Heart left ventricle (tissue), 16 donors: ENCODE measurements around the gene SFRP4. TPM values are rescaled to one million over a fixed set of nuclear protein-coding genes. Genes with fewer than 3 reads are reported as not detected.

ENCODE experiments used
- ATAC-seq, 4 donors: fragments of 200-7000 bp; cut with Tn5 transposase; one replicate each; pipeline ENCODE4 v1.9.1; 2020 to 2022; ENCODE audit warnings: moderate library complexity in 4 of 4, mild to moderate bottlenecking in 3 of 4, moderate number of reproducible peaks in 1 of 4
- DNase-seq, 5 donors: peaks; one replicate each; pipeline ENCODE4 v3.0.0-alpha.2; 2020
- H3K27ac ChIP-seq, 12 donors: fragments of 200-600 bp; sonication (generic) in 4 of 12; one replicate each; pipeline versions ENCODE4 v1.5.0 to v1.8.0; 2016 to 2022; ENCODE audit warnings: mild to moderate bottlenecking in 2 of 12
- H3K27me3 ChIP-seq, 9 donors: fragments of 200-600 bp; sonication (generic) in 2 of 9; one replicate each; pipeline versions ENCODE4 v1.5.1 to v1.8.0; 2016 to 2022; ENCODE audit warnings: mild to moderate bottlenecking in 3 of 9
- H3K36me3 ChIP-seq, 9 donors: fragments of 200-600 bp; sonication (generic) in 2 of 9; one replicate each; pipeline versions ENCODE4 v1.5.0 to v1.8.0; 2018 to 2022; ENCODE audit warnings: mild to moderate bottlenecking in 2 of 9
- H3K4me1 ChIP-seq, 12 donors: fragments of 200-600 bp; sonication (generic) in 4 of 12; one replicate each; pipeline versions ENCODE4 v1.5.0 to v1.8.0; 2016 to 2022; ENCODE audit warnings: mild to moderate bottlenecking in 3 of 12
- H3K4me3 ChIP-seq, 12 donors: fragments of 200-600 bp; sonication (generic) in 4 of 12; one replicate each; pipeline versions ENCODE4 v1.5.0 to v1.8.0; 2017 to 2022; ENCODE audit warnings: mild to moderate bottlenecking in 9 of 12, moderate library complexity in 4 of 12
- H3K9me3 ChIP-seq, 12 donors: fragments of 200-600 bp; sonication (generic) in 4 of 12; one replicate each; pipeline versions ENCODE4 v1.5.0 to v1.8.0; 2016 to 2022; ENCODE audit warnings: mild to moderate bottlenecking in 1 of 12
- POLR2A ChIP-seq, 2 donors: fragments of 450-650 bp; IDR thresholded peaks; one replicate each; pipeline ENCODE4 v1.6.1; 2017; ENCODE audit warnings: antibody characterized with exemption in 2 of 2, mild to moderate bottlenecking in 2 of 2, moderate library complexity in 2 of 2
- WGBS, 4 donors: extraction: QIAGEN DNeasy Blood & Tissue Kit in 2 of 4; methylation state at CpG; one replicate each; pipeline versions ENCODE4 v1.1.5 to v1.1.7; 2013 to 2018; 5-methylcytosine and 5-hydroxymethylcytosine counted together
- intact Hi-C, 10 donors: fragments of 100-400 bp; cut with DNase I; formaldehyde crosslinking; loops; one replicate each; pipeline versions ENCODE4 v1.11.1 to v1.14.2; 2022
- polyA plus RNA-seq, 2 donors: library from polyadenylated mRNA; stranded (reverse); fragments of 200-250 nt; gene quantifications; one replicate each; pipeline ENCODE4 v1.2.3, GENCODE V29; 2013
- total RNA-seq, 9 donors: library from RNA; depleted of rRNA in 2 of 9; stranded (reverse); fragments of >200 nt in 2 of 9; fragmentation: NEBNext Ultra II Directional in 3 of 9; extraction: Animal tissue kit (Norgen Biotek cat#: 25700) in 3 of 9; gene quantifications; one replicate each; pipeline versions ENCODE4 v1.1.0 to v1.2.4, GENCODE V29; 2016 to 2023
- TF ChIP-seq, protein P1 (sequence below), 12 donors: fragments of 200-600 bp; sonication (generic) in 4 of 12; IDR thresholded peaks; one replicate each; pipeline versions ENCODE4 v1.5.0 to v1.8.0; 2018 to 2022; ENCODE audit warnings: antibody characterized with exemption in 12 of 12, mild to moderate bottlenecking in 5 of 12
- donor health status: ischemic (EF 13 %, LVEDD 7.1; RV severe dilation, severe dysfunction).
- donor health status: healthy with polysubstance abuse.
- donor health status: DM: no; HTN: yes; CAD: no.
- donor health status: DM: no; HTN: no; CAD: no.
- donor health status: ischemic (EF 25% LVEDD 6.9; RV normal size, moderate dysfunction).
- donor health status: ischemic (EF 25% LVEDD 5.7; RV mildly dilated, moderate dysfunction).
- donor health status: healthy.
- donor health status: DM: yes; HTN: yes; CAD: no.
- donor health status: ischemic (EF 35%, LVEDD 5.7; RV mildly dilated, moderate dysfunction).
- donor health status: nonischemic (EF 11% LVEDD 7.7; RV severe dilation, severe dysfunction).
- donor health status: DM: yes; HTN: yes; CAD: no.
- donor health status: PGD.
- donor health status: ischemic (EF 29% LVEDD 5.4; RV normal size, mild dysfunction).
- donor health status: nonischemic (EF 23%, LVEDD 6.1; RV moderate dilation, normal function).

The SFRP4 gene
- total and polyA plus RNA-seq, 11 donors: 0.10 to 21.3 (median 0.87) TPM

DNA sequence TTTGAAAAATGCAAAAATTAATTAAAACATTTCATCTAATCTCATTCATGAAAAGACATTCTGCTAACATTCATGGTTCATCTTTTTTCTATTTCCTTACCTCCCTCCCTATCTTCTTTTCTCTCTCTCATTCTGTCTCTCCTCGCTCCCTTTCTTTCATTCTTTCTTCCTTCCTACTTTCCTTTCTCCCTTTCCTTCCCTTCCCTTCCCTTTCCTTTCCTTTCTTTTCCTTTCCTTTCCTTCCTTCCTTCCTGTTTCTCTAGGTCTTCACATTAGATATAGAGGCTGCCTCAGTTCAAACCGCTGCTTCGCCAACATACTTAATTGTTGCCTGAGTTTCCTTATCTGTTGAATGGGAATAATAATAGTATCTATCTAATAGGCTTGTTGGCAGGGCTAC lies 21.9 kb downstream of the SFRP4 start:
- Histone ChIP-seq H3K4me1 (no peaks in the 10 kb centered on the region), H3K27me3 (peaks cover 0 to 4% (median 0%) of the 10 kb centered on the region in 9 donors), H3K9me3 (no peaks in the 10 kb centered on the region), H3K27ac (no peak overlapping the region), H3K36me3 (no peaks in the 10 kb centered on the region), H3K4me3 (no peak overlapping the region)
- DNase-seq (no peak), ATAC-seq (no peak)
- intact Hi-C loops: no loop called here
- no peak for TF ChIP-seq POLR2A (IDR thresholded peaks at IDR 0.05)
- TF ChIP-seq, protein P1, sequence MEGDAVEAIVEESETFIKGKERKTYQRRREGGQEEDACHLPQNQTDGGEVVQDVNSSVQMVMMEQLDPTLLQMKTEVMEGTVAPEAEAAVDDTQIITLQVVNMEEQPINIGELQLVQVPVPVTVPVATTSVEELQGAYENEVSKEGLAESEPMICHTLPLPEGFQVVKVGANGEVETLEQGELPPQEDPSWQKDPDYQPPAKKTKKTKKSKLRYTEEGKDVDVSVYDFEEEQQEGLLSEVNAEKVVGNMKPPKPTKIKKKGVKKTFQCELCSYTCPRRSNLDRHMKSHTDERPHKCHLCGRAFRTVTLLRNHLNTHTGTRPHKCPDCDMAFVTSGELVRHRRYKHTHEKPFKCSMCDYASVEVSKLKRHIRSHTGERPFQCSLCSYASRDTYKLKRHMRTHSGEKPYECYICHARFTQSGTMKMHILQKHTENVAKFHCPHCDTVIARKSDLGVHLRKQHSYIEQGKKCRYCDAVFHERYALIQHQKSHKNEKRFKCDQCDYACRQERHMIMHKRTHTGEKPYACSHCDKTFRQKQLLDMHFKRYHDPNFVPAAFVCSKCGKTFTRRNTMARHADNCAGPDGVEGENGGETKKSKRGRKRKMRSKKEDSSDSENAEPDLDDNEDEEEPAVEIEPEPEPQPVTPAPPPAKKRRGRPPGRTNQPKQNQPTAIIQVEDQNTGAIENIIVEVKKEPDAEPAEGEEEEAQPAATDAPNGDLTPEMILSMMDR (IDR thresholded peaks at IDR 0.05): no peak
- WGBS, 4 donors: 52 to 85% (median 69%) methylated on average over 3 of the region's 3 CpGs

DNA sequence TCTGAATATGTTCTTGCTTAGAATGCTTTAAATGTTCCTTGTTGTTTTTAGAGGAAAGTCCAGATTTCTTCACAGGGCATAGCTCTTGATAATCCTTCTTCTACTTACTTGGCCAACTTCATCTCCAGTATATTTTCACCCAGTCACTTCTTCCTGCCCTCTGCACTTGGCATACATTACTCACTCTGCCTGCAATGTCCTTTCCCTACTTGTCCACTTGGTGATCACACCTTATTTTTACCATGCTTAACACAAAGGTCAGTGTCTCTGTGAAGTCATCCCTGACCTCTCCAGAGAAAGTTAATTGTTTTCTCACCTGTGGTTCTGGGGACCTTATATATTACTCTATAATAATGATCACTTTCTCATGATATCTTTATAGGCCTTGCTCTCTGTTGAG lies 23.3 kb downstream of the SFRP4 start:
- TF ChIP-seq, protein P1 (IDR thresholded peaks at IDR 0.05): no peak
- TF ChIP-seq POLR2A (IDR thresholded peaks at IDR 0.05): no peak
- no peak for DNase-seq

DNA sequence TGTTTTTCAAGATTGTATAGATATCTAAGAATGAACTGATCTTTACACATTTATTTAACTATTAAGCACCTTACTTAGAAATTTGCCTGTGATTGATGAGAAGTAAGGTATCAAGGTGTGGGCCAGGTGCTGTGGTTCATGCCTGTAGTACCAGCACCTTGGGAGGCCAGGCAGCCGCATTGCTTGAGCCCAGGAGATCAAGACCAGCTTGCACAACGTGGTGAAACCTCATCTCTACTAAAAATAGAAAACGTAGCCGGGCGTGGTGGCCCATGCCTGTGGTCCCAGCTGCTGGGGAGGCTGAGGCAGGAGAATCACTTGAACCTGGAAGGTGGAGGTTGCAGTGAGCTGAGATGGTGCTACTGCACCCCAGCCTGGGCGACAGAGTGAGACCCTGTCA lies 34.5 kb downstream of the SFRP4 start:
- no peak for ATAC-seq
- no peak for DNase-seq
- TF ChIP-seq POLR2A (IDR thresholded peaks at IDR 0.05): no peak
- TF ChIP-seq, protein P1 (IDR thresholded peaks at IDR 0.05): no peak
- WGBS, 4 donors: 71 to 83% (median 77%) methylated on average over 6 of the region's 6 CpGs
- no peak overlapping the region for H3K4me3 ChIP-seq
- intact Hi-C loops: no loop called here
- no peak overlapping the region for H3K27ac ChIP-seq
- no peaks in the 10 kb centered on the region for H3K36me3 ChIP-seq
- no peaks in the 10 kb centered on the region for H3K4me1 ChIP-seq
- peaks cover 0 to 10% (median 0%) of the 10 kb centered on the region in 9 donors for H3K27me3 ChIP-seq
- H3K9me3 ChIP-seq: peaks cover 0 to 8% (median 0%) of the 10 kb centered on the region in 12 donors

More for the DNA sequence above, 23.3 kb downstream of the SFRP4 start:
- no peaks in the 10 kb centered on the region for H3K4me1 ChIP-seq
- no peak for ATAC-seq
- H3K36me3 ChIP-seq: no peaks in the 10 kb centered on the region
- H3K4me3 ChIP-seq: no peak overlapping the region
- intact Hi-C loops: no loop called here
- peaks cover 0 to 4% (median 0%) of the 10 kb centered on the region in 9 donors for H3K27me3 ChIP-seq
- no peaks in the 10 kb centered on the region for H3K9me3 ChIP-seq
- no peak overlapping the region for H3K27ac ChIP-seq

Other genes starting within 250 kb of the SFRP4 start
- 1 to 10 TPM in 2 of 9 donors, under 1 TPM in 5, not detected in 2; 0.38 to 5.2 (median 0.54) TPM for gene GPR141, start 233.1 kb downstream of the SFRP4 start, total RNA-seq
- gene GPR141, start 233.1 kb downstream of the SFRP4 start, polyA plus RNA-seq: under 1 TPM in 1 of 2 donors, not detected in 1; 0.11 TPM
- gene NME8, start 68.2 kb downstream of the SFRP4 start, total RNA-seq: under 1 TPM in 2 of 9 donors, not detected in 7; 0.36 to 0.91 TPM
- not detected for gene NME8, start 68.2 kb downstream of the SFRP4 start, polyA plus RNA-seq
- gene EPDR1, start 3.8 kb upstream of the SFRP4 start, total RNA-seq: 10 to 100 TPM; 31.0 to 73.0 (median 45.5) TPM
- 10 to 100 TPM; 10.5 to 15.7 TPM for gene EPDR1, start 3.8 kb upstream of the SFRP4 start, polyA plus RNA-seq